ENCODE measurements around the gene THAP5.
"Not testable (repeated sequence)": the region's sequence is repeated elsewhere in the genome, so short reads cannot be mapped to it uniquely, and the experiment has no call there.

Gene THAP5

DNA sequence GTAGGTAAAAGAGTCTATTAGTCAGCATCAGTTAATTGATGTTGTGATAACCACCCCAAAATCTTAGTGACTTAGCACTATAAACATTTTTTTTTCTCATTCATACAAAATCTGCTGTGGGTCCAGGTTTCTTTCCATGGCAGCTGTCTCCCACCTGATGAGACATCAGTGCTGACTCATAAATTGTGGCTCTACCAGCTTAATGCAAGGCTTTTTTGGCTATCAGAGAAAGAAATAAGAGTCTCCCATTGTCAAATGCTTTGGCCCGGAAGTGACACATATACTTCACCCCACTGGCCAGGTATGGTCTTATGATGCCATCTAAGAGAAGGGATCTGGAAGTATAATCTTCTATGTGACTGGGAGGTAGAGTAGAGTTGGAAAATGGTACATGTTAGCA is 14.7 kb upstream of the THAP5 start:
- no peak for DNase-seq (ENCODE audit: low read depth)

DNA sequence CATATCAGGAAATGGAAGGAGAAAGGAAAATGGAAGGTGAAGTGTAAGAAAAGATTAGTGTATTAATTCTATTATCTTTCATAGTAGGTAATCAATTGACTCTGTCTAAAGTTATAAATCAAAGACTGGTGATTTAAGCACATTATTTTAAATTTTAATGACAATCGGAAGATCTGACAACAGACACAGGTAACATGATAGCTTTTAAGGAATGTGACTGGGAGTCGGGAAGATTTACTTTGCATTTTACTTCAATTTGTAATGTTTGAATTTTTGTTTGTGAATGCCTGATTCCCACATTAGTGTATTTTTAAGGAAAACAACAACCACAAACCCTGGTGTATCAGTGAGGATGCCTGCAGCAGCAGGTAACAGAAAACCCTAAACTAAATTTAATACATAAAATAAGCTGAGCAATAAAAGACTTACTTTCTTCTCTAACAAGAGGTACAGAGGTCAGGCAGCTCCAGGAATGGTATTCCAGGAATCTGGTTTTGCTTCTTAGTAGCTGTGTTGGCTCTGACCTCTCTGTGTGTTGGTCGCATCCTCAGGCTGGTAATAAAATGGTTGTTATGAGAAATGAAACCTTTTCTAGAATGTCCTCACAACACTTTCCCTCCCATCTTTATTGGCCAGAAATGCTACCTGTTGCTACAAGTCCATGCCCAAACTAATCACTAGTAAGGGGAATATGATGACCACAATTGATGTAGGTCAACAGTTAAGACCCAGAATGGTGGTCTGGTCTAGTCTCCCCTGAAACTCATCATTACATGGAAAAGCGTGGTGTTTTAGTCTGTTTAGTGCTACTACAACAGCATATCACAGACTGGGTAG is 12.4 kb upstream of the THAP5 start:
- DNase-seq (ENCODE audit: low read depth): no peak

DNA sequence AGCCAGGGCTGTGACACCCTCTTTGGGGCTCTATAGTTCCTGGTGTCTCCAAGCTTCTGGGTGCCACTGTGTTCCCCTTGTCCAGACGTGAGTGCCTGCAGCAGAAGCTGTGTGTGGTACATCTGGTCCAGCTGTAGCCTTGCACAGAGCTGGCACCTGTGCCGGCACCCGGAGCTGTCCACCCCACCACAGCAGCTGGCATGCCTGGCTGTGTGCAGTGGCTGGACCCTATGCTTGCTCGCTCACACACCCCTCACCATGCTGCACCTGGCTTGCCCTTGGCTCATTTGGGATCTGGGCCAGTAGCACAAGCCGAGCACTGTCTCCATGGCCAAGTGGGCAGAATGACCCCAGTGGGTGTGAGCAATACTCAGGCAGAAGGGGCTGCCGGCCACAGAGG is 10.8 kb upstream of the THAP5 start:
- no peak for DNase-seq (ENCODE audit: low read depth)

DNA sequence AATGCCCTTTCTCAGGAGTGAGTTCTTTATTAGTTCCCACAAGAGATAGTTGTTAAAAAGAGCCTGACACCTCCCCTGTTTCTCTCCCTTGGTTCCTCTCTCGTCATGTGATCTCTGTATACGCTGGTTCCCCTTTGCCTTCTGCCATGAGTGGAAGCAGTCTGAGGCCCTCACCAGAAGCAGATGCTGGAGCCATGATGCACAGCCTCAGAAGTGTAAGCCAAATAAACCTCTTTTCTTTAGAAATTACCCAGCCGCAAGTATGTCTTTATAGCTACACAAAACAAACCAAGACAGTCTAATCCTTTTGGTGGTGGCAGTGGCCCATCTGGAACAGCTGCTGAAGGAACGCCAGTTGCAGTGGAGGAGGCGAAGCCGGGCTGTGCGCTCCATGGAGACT is 9.4 kb upstream of the THAP5 start:
- no peak for DNase-seq (ENCODE audit: low read depth)

DNA sequence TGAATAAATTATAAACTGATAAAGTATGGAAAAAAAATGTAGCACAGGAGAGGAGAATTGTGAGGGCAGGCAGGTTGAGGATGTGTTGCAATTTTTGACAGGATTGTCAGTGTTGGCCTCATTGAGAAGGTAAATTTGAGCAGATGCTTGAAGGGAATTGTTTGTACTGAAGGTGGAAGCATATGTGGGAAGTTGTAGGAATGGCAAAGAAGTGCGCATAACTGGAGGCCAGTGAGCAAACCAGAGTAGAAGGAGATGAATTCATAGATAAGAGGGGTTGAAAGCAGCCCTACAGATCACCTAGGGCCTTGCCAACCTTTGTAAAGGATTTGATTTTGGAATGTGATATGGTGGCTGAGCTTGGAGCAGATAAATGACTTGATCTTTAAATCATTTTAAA is 6.6 kb upstream of the THAP5 start:
- DNase-seq (ENCODE audit: low read depth): no peak

DNA sequence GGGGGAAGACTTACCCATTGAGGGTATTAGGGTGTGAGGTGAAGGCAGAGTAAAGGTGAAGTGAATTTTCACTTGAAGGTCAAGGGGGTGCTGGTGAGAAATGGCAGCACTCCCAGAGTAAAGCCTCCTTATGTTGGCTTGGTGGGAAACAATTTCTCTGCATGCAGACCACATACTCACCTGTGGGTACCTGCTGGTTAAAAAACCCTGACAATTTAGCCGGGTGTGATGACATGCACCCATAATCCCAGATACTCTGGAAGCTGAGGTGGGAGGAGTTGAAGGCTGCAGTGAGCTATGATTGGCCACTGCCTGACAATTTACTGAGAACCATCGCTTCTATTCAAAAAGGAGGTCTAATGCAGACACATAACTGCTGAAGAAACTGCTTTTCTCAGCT is 5.7 kb upstream of the THAP5 start:
- DNase-seq (ENCODE audit: low read depth): no peak

DNA sequence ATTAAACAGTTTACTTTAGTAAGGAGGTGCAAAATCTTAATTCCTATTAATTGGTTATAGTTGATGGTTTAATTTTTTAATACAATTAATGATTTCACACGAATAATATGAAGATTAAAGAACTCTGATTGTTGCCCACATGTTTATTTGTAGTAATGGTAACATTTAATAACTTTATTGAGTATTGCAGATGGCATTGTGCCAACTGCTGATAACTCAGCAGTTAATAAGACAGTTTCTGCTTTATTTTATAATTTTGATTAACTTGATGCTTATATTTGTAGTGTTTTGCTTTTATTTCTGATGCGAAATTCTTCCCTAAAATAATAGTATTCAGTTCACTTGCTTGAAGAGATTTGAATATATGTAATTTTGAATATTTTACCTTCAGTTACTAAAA is 3.0 kb upstream of the THAP5 start:
- DNase-seq (ENCODE audit: low read depth): no peak

DNA sequence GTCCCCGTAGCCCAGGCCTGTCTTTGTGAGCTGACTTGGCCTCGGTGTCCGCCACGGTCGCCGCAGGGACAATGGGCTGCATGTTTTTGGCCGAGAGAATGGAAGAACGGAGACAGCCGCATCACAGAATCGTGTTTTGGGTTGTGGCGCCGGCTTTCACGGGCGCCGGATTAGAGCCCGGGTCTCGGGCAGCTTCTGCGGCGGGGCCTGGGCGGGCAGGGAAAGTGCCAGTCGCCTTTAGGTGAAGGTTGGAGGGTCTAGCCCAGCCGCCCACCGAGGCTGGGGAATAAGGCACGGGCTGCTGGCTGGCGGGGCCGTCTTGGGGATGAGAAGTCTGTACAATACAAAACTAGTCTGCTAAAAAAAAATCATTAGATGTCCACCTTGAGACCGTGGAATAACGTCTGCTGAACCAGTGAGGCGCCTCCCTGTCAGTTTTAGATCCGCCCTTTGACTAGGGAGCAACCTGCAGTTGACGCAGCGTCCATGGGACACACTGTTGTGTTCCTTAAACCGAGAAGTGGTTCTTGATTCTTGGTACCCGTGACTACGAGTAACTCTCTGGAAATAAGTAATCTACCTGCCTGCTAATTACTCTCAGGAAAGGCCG is 745 bp upstream of the THAP5 start:
- DNase-seq (ENCODE audit: low read depth): peak; percentile 29

DNA sequence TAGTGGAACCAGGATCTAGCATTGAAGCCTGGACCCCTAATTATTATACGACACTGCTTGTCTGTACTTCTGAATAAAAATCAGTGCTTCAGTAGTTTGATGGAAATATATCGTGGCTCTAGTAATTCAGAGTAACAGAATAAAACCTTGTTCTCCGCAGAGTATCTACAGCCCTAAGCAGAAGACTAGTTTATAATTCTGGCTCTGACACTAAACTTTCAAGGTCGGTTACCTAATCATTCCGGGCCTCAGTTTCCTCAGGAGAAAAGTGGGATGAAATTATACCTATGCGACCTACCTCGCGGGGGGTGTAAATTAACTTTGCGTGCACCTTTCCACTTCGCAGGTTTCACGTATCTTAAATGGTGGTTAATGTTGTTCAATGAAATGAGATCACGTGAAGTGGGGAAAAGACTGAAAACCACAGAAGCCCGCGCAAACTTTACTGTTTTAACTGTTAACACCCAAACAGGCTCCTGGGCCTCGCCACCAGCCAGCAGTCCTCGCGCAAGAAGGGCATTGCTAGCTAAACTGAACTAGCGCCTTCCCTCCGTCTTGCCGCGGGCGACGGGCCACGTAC is 615 bp downstream of the THAP5 start:
- no peak for DNase-seq (ENCODE audit: low read depth)

DNA sequence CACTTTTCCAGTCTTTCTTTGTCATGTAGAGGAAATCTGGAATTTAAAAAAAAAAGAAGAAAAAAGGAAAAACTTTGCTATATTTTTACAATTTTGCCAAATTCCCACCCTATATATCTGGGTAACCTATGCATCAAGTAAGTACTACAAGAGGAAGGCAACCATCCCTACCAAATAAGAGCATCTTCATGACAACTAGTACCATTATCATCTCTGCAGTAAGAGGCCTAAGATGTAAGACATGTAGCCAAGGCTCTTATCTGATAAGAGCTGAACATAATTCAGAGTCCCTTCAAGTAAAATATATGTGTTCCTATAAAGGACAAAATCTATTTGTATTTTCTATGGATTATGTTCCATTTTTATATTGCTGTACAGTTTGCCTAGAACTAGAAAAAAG is 3.5 kb downstream of the THAP5 start:
- no peak for DNase-seq (ENCODE audit: low read depth)

DNA sequence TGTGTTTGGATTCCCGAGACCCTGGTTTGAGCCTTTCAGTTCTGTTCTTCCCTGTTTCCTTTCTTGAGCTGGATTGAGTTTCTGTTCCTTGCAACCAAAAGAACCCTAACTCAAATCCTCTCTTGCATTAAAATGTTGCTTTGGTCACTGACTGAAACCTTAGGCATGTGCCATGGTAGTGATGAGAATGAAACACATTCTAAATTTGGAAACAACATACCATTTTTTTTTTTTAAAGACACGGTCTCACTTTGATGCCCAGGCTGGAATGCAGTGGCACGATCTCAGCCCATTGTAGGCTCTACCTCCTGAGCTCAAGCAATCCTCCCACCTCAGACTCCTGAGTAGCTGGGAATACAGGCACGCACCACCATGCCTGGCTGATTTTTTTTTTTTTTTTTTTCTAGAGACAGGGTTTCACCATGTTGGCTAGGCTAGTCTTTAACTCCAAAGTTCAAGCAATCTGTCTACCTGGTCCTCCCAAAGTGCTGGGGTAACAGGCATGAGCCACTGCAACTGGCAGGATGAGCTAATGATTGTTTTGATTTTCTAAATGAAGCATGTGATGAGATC is 8.4 kb downstream of the THAP5 start:
- DNase-seq (ENCODE audit: low read depth): no peak

DNA sequence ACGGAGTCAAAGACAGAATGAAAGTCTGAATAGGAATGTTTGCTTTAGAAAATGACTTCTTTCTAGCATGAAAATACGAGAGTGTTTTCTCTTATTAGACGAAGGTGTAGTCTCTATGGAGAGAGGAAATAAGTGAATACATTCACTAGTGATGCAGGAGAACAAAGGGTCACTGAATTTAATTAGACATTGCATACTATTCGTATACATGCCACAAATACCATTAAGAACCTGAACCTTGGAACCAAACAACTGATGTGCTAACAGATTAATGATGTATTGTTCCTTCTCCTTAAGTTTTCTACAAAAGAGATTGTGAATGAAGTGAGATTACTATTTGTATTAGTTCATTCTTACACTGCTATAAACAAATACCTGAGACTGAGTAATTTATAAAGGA is 10.3 kb downstream of the THAP5 start:
- DNase-seq (ENCODE audit: low read depth): no peak

DNA sequence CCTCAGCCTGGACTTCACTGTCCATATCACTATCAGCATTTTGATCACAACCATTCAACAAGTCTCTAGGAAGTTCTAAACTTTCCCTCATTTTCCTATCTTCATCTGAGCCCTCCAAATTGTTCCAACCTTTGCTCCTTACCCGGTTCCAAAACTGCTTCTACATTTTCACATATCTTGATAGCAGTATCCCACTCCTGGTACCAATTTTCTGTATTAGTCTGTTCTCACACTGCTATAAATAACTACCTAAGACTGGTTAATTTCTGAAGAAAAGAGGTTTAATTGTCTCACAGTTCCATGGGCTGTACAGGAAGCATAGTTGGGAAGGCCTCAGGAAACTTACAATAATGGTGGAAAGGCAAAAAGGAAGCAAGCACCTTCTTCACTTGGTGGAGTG is 11.9 kb downstream of the THAP5 start:
- DNase-seq (ENCODE audit: low read depth): no peak

DNA sequence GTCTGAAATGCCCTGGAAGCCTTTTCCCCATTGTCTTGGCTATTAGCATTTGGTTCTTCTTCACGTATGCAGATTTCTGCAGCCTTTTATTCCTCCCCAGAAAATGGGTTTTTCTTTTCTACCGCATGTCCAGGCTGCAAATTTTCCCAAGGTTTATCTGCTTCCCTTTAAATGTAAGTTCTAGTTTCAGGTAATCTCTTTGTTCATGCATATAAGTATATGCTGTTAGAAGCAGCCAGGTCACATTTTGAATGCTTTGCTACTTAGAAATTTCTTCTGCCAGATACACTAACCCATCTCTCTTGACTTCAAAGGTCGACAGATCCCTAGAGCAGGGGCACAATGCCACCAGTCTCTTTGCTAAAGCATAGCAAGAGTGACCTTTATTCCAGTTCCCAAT is 12.3 kb downstream of the THAP5 start:
- no peak for DNase-seq (ENCODE audit: low read depth)

DNA sequence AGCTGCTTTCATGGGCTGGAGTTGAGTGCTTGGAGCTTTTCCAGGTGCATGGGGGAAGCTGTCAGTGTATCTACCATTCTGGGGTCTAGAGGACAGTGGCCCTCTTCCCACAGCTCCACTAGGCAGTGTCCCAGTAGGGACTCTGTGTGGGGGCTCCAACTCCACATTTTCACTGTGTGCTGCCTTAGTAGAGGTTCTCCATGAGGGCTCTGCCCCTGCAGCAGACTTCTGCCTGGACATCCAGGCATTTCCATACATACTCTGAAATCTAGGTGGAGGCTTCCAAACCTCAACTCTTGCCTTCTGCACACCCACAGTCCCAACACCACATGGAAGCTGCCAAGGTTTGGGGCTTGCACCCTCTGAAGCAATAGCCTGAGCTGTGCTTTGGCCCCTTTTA is 12.8 kb downstream of the THAP5 start:
- not testable (repeated sequence) for DNase-seq (ENCODE audit: low read depth)

DNA sequence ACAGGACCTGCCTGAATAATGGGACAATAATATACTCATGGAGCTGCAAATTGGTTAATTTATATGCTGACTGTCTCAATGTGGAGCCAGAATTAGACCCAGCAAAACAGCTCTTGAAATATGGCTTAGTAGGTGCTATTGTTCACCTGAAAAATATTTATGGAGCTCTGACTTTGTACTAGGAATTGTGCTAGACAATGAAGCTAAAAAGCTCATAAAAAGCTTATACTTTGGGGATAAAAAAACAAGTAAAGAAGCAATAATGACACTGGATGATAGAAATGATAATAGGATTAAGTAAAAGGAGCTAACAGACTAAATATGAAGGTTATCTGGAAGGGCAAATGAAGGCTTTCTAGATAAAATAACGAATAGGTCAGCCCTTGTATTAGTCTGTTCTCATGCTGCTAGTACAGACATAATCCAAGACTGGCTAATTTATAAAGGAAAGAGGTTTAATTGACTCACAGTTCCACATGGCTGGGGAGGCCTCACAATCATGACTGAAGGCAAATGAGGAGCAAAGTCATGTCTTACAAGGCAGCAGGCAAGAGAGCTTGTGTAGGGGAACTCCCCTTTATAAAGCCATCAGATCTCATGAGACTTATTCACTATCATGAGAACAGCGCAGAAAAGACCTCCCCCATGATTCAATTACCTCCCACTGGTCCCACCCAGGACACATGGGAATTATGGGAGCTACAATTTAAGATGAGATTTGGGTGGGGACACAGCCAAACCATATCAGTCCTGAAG is 21.2 kb downstream of the THAP5 start:
- DNase-seq (ENCODE audit: low read depth): not testable (repeated sequence)

DNA sequence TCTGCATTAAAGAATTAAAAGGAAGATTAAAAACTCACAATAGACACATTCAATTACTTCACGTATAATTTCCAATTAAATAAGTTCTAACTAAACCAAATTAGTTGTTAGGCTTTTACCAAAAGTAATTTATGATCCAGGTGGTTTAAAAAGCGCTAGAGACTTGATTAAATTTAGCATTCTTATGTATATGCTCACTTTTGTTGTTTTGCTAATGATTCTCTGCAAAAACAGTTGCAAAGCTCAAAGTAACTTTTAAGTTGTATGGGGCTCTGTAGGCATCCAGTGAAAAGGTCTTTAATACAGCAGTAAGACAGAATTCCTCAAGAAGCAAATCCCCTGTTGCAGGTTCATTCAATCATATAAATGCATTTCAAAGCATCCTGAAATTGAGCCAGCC is 28.0 kb downstream of the THAP5 start:
- DNase-seq (ENCODE audit: low read depth): no peak

DNA sequence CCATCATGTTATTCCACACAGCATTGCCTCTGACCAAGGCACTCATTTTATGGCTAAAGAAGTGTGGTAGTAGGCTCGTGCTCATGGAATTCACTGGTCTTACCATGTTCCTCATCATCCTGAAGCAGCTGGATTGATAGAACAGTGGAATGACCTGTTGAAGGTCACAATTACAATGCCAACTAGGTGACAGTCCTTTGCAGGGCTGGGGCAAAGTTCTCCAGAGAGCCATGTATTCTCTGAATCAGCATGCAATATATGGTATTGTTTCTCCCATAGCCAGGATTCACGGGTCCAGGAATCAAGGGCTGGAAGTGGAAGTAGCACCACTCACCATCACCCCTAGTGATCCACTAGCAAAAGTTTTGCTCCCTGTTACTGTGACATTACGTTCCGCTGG is 30.8 kb downstream of the THAP5 start:
- DNase-seq (ENCODE audit: low read depth): not testable (repeated sequence)

DNA sequence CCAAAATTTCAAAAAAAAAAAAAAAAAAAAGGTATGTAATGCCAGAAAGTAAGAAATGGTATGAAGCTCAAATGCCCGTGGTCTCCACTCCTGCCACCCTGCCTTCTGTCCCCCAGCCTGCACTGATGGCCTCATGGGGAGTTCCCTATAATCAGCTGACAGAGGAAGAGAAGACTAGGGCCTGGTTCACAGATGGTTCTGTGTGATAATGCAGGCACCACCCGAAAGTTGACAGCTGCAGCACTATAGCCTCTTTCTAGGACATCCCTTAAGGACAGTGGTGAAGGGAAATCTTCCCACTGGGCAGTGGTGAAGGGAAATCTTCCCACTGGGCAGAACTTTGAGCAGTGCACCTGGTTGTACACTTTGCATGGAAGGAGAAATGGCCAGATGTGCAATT is 31.3 kb downstream of the THAP5 start:
- not testable (repeated sequence) for DNase-seq (ENCODE audit: low read depth)

DNA sequence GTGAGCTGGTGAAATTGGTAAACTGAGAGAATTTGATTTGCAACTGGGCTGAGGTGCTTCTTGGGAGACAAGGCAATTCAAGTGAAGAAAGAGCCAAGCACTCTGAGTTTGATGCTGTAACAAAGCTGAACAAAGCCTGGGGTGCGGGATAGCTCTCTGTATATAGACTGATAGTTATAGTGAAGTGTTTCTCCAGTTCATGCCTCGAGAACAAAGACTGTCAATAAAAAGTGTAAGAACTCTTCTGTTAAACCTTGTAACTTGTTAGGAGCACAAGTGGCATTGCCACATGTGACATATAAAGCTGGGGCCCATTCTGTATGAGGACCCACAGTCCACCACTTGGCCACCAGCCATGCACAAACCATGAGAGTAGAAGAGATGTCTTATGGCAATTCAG is 32.3 kb downstream of the THAP5 start:
- DNase-seq (ENCODE audit: low read depth): no peak

DNA sequence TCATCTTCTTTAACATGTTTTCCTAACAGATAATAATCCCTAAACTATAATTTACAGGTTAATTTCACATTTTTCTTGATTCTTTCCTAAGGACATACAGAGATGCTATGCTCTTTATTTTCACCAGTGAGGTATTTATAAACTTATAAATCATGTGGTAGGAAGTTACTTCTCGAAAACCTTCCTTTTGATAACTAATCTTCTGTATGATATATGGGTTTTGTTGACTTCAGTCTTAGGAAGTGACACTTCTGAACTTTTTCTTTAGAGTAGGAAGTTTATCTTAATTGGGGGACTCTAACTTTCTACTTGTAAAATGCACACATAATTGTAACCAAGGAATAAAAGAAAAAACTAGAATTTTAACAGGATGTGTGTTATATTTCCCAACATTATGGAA is 33.8 kb downstream of the THAP5 start:
- no peak for DNase-seq (ENCODE audit: low read depth)

DNA sequence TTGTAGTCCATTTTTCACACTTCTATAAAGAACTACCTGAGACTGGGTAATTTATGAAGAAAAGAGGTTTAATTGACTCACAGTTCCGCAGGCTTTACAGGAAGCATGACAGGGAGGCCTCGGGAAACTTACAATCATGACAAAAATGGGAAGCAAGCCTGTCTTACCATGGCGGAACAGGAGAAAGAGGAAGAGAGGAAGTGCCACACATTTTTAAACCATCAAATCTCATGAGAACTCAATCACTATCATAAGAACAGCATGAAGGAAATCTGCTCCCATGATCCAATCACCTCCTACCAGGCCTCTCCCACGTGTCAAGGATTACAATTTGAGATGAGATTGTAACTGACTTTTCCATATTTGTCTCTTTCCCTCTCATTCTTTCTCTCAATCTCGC is 34.2 kb downstream of the THAP5 start:
- no peak for DNase-seq (ENCODE audit: low read depth)

DNA sequence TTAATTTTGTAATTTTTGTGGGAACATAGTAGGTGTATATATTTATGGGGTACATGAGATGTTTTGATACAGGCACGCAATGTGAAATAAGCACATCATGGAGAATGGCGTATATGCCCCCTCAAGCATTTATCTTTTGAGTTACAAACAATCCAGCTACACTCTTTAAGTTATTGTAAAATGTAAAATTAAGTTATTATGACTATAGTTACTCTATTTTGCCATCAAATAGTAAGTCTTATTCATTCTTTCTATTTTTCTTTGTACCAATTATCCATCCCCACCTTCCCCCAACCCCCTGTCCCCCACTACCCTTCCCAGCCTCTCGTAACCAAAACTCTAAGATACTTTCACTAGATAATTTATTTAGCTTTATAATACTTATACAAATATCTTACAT is 35.8 kb downstream of the THAP5 start:
- DNase-seq (ENCODE audit: low read depth): no peak
